Endodermal cell (in vitro differentiated cells): ENCODE results near the gene ZNF358. TPM values are rescaled to one million over a fixed set of nuclear protein-coding genes. Genes with fewer than 3 reads are reported as not detected.

ENCODE experiments used
- DNase-seq: peaks from one replicate; pipeline ENCODE4 v3.0.0-alpha.2; 2017
- H3K27ac ChIP-seq: 2 replicates; pipeline ENCODE4 v1.5.1; 2013; ENCODE audit warnings: mild to moderate bottlenecking, low read depth, low read length, moderate library complexity
- H3K27me3 ChIP-seq: 2 replicates; pipeline ENCODE4 v1.6.1; 2013; ENCODE audit warnings: mild to moderate bottlenecking, low read length, moderate library complexity; ENCODE audit not compliant: insufficient read depth, control insufficient read depth, poor library complexity, severe bottlenecking
- H3K36me3 ChIP-seq: 2 replicates; pipeline ENCODE4 v1.7.0; 2013; ENCODE audit warnings: mild to moderate bottlenecking, low read length, moderate library complexity; ENCODE audit not compliant: control insufficient read depth, insufficient read depth
- H3K4me1 ChIP-seq: one replicate; pipeline ENCODE4 v1.7.0; 2013; ENCODE audit warnings: low read length; ENCODE audit not compliant: control insufficient read depth, insufficient read depth
- H3K4me3 ChIP-seq: 2 replicates; pipeline ENCODE4 v1.5.1; 2013; ENCODE audit warnings: mild to moderate bottlenecking, low read length, moderate library complexity
- H3K9ac ChIP-seq: 2 replicates; pipeline ENCODE4 v1.6.1; 2013; ENCODE audit warnings: mild to moderate bottlenecking, low read length, moderate library complexity; ENCODE audit not compliant: poor library complexity, severe bottlenecking; ENCODE audit errors: extremely low read depth
- H3K9me3 ChIP-seq: 2 replicates; pipeline ENCODE4 v1.6.1; 2013; ENCODE audit warnings: mild to moderate bottlenecking, low read length, moderate library complexity; ENCODE audit not compliant: control insufficient read depth
- H3K27ac Mint-ChIP-seq: 2 replicates; pipeline ENCODE4 v1.8.0; 2020; ENCODE audit warnings: mixed read lengths
- H3K27me3 Mint-ChIP-seq: 2 replicates; pipeline ENCODE4 v1.8.0; 2021; ENCODE audit warnings: mild to moderate bottlenecking, mixed read lengths; ENCODE audit not compliant: insufficient read depth
- H3K36me3 Mint-ChIP-seq: 2 replicates; pipeline ENCODE4 v1.8.0; 2020; ENCODE audit warnings: low read depth, mixed read lengths
- H3K4me1 Mint-ChIP-seq: 2 replicates; pipeline ENCODE4 v1.8.0; 2020; ENCODE audit warnings: mixed read lengths
- H3K4me3 Mint-ChIP-seq: 2 replicates; pipeline ENCODE4 v1.8.0; 2020; ENCODE audit warnings: mild to moderate bottlenecking, moderate library complexity, mixed read lengths
- H3K9me3 Mint-ChIP-seq: 2 replicates; pipeline ENCODE4 v1.8.0; 2020; ENCODE audit warnings: mild to moderate bottlenecking, mixed read lengths
- WGBS, 2 experiments: methylation state at CpG; one replicate each; pipeline versions ENCODE4 v1.1.5 to v1.1.7; 2013; ENCODE audit warnings: missing lambda C conversion rate in 2 of 2, mixed read lengths in 1 of 2; ENCODE audit not compliant: insufficient coverage in 1 of 2, insufficient read length in 1 of 2; 5-methylcytosine and 5-hydroxymethylcytosine counted together
- total RNA-seq, 2 donors: library from RNA; stranded (reverse); fragmentation: NEBNext Ultra II Directional in 1 of 2; extraction: Animal tissue kit (Norgen Biotek cat#: 25700) in 1 of 2; gene quantifications; 2 replicates in 1 of 2; 3 replicates in 1 of 2; pipeline ENCODE4 v1.2.1, GENCODE V29; 2021
- TF ChIP-seq, protein P1 (sequence below): fragments of 200-600 bp; sonication (generic); conservative IDR thresholded peaks from 2 replicates; pipeline ENCODE4 v1.5.0; 2021; ENCODE audit warnings: antibody characterized with exemption, mild to moderate bottlenecking

Gene ZNF358
- total RNA-seq, 2 donors from 2014 or later: 45.9 to 53.2 TPM

DNA sequence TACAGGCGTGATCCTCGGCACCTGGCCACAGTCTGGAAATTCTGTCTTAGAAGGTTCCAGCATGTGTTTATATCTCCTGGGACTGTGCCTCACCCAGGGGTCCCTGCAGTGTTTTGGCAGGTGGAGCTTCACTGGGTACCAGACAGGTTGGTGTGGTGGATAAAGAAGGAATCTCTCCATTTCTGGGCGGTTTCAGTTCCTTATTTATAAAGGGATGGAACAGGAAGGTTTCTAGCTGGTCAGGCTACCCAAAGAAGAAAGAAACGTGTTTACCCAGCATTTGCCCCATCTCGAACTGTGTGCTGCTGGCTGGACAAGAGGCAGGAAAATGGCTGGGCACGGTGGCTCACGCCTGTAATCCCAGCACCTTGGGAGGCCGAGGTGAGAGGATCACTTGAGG, 29.4 kb downstream of the ZNF358 start:
- H3K36me3 ChIP-seq: peaks cover 27% of the 10 kb centered on the region
- Mint-ChIP-seq H3K9me3 (no peaks in the 10 kb centered on the region), H3K4me3 (no peak overlapping the region), H3K4me1 (peaks cover 3% of the 10 kb centered on the region), H3K36me3 (peaks cover 37% of the 10 kb centered on the region), H3K27ac (no peak overlapping the region), H3K27me3 (no peaks in the 10 kb centered on the region)
- H3K9ac ChIP-seq: no peak overlapping the region
- no peaks in the 10 kb centered on the region for H3K4me1 ChIP-seq
- no peaks in the 10 kb centered on the region for H3K9me3 ChIP-seq
- no peak overlapping the region for H3K27ac ChIP-seq
- 86 to 88% methylated on average over 8 of the region's 8 CpGs for WGBS, 2 experiments
- TF ChIP-seq, protein P1, sequence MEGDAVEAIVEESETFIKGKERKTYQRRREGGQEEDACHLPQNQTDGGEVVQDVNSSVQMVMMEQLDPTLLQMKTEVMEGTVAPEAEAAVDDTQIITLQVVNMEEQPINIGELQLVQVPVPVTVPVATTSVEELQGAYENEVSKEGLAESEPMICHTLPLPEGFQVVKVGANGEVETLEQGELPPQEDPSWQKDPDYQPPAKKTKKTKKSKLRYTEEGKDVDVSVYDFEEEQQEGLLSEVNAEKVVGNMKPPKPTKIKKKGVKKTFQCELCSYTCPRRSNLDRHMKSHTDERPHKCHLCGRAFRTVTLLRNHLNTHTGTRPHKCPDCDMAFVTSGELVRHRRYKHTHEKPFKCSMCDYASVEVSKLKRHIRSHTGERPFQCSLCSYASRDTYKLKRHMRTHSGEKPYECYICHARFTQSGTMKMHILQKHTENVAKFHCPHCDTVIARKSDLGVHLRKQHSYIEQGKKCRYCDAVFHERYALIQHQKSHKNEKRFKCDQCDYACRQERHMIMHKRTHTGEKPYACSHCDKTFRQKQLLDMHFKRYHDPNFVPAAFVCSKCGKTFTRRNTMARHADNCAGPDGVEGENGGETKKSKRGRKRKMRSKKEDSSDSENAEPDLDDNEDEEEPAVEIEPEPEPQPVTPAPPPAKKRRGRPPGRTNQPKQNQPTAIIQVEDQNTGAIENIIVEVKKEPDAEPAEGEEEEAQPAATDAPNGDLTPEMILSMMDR: no peak
- no peaks in the 10 kb centered on the region for H3K27me3 ChIP-seq
- no peak for DNase-seq
- no peak overlapping the region for H3K4me3 ChIP-seq

DNA sequence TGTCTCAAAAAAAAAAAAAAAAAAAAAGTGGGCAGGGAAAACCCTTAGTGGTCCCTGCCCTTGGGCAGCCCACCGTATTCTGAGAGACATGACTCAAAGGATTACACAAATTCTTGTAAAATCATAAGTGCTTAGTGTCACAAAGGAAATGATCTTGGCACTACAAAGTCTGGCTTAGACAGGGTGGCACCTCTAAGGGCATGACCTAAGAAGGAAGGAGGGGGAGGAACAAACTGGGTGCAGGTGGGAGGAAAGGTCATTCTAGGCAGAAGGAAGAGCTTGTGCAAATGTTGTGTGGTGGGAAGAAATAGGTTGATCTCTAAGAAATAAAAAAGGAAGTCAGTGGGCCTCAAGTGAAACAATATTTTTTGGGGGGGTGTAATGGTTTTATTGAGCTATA, 30.0 kb downstream of the ZNF358 start:
- WGBS, 2 experiments: 75 to 100% methylated on average over 1 of the region's 1 CpG
- DNase-seq: no peak
- Histone ChIP-seq H3K36me3 (peaks cover 30% of the 10 kb centered on the region), H3K4me1 (no peaks in the 10 kb centered on the region), H3K27me3 (no peaks in the 10 kb centered on the region), H3K9me3 (no peaks in the 10 kb centered on the region), H3K4me3 (no peak overlapping the region), H3K27ac (no peak overlapping the region), H3K9ac (no peak overlapping the region)
- H3K4me1 Mint-ChIP-seq: peaks cover 3% of the 10 kb centered on the region
- TF ChIP-seq, protein P1: no peak
- H3K9me3 Mint-ChIP-seq: no peaks in the 10 kb centered on the region
- H3K36me3 Mint-ChIP-seq: peaks cover 39% of the 10 kb centered on the region
- H3K27ac Mint-ChIP-seq: no peak overlapping the region
- H3K4me3 Mint-ChIP-seq: no peak overlapping the region
- H3K27me3 Mint-ChIP-seq: no peaks in the 10 kb centered on the region

DNA sequence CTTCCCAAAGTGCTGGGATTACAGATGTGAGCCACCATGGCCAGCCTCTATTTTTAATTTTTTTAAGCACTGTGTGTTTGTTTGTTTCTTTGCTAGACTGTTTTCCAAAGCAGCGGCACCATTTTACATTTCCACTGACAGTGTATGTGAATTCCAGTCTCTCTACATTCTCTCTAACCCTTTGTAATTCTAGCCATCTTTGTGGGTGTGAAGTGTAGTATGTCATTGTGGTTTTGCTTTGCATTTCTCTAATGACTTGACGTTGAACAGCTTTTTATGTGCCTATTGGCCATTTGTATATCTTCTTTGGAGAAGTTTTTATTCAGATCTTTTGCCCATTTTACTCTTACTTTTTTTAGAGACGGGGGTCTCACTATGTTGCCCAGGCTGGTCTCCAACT, 31.3 kb downstream of the ZNF358 start:
- Mint-ChIP-seq H3K9me3 (no peaks in the 10 kb centered on the region), H3K27ac (no peak overlapping the region), H3K4me3 (no peak overlapping the region), H3K36me3 (peaks cover 34% of the 10 kb centered on the region), H3K4me1 (peaks cover 2% of the 10 kb centered on the region), H3K27me3 (no peaks in the 10 kb centered on the region)
- no peak overlapping the region for H3K4me3 ChIP-seq
- no peak for DNase-seq
- no peak overlapping the region for H3K27ac ChIP-seq
- WGBS, 2 experiments: 90 to 93% methylated on average over 2 to 3 of the region's 3 CpGs
- H3K36me3 ChIP-seq: peaks cover 30% of the 10 kb centered on the region
- H3K4me1 ChIP-seq: no peaks in the 10 kb centered on the region
- TF ChIP-seq, protein P1: no peak
- H3K9ac ChIP-seq: no peak overlapping the region
- no peaks in the 10 kb centered on the region for H3K27me3 ChIP-seq
- H3K9me3 ChIP-seq: no peaks in the 10 kb centered on the region
